WTC11 (cell line): ENCODE results near the gene C1orf167. TPM values are rescaled to one million over a fixed set of nuclear protein-coding genes. Genes with fewer than 3 reads are reported as not detected.
A peak's percentile ranks its signal among the peaks of the same experiment; 100 is the strongest.

Experiments
- ATAC-seq: fragments of 200-7000 bp; cut with Tn5 transposase; 2 replicates; pipeline ENCODE4 v1.10.0; 2021; ENCODE audit warnings: mild to moderate bottlenecking, moderate library complexity
- CTCF ChIA-PET: fragments of 300-600 bp; sonication (Branson Sonifier 250); formaldehyde crosslinking; loops from one replicate; lab custom pipeline; 2021; ENCODE audit warnings: antibody characterized with exemption; lab: Charles Lee
- POLR2A ChIA-PET: fragments of 350-600 bp; sonication (Branson Sonifier 250); formaldehyde crosslinking; loops from one replicate; lab custom pipeline; 2021; ENCODE audit warnings: antibody characterized with exemption; lab: Charles Lee
- DNase-seq: peaks from one replicate; pipeline ENCODE4 v3.0.0; 2021; ENCODE audit warnings: low spot score
- H3K27ac Mint-ChIP-seq: 2 replicates; pipeline ENCODE4 v1.8.0; 2021; ENCODE audit warnings: mixed read lengths
- H3K27me3 Mint-ChIP-seq: 2 replicates; pipeline ENCODE4 v1.8.0; 2021; ENCODE audit warnings: low read depth, mild to moderate bottlenecking, moderate library complexity, mixed read lengths
- H3K36me3 Mint-ChIP-seq: 2 replicates; pipeline ENCODE4 v1.8.0; 2021; ENCODE audit warnings: mixed read lengths
- H3K4me1 Mint-ChIP-seq: 2 replicates; pipeline ENCODE4 v1.8.0; 2022; ENCODE audit warnings: mixed read lengths
- H3K4me3 Mint-ChIP-seq: 2 replicates; pipeline ENCODE4 v1.8.0; 2021; ENCODE audit warnings: mild to moderate bottlenecking, moderate library complexity, mixed read lengths
- H3K9me3 Mint-ChIP-seq: 2 replicates; pipeline ENCODE4 v1.8.0; 2021; ENCODE audit warnings: mixed read lengths
- ATF1 ChIP-seq: sonication (generic); formaldehyde crosslinking; IDR thresholded peaks from 2 replicates; pipeline ENCODE4 v1.8.1; 2023; ENCODE audit warnings: mild to moderate bottlenecking, moderate library complexity, missing genetic modification reagents
- ELF4 ChIP-seq: sonication (generic); formaldehyde crosslinking; IDR thresholded peaks from 2 replicates; pipeline ENCODE4 v1.8.1; 2022; ENCODE audit warnings: low read depth, mild to moderate bottlenecking, moderate library complexity, missing genetic modification reagents
- NR2C2 ChIP-seq: sonication (generic); formaldehyde crosslinking; IDR thresholded peaks from 2 replicates; pipeline ENCODE4 v1.8.0; 2022; ENCODE audit warnings: mild to moderate bottlenecking, missing genetic modification reagents
- PRRX2 ChIP-seq: fragments of 250-450 bp; sonication (Bioruptor Pico); IDR thresholded peaks from 2 replicates; pipeline ENCODE4 v1.8.0; 2021; ENCODE audit warnings: mild to moderate bottlenecking
- RELA ChIP-seq: sonication (generic); formaldehyde crosslinking; IDR thresholded peaks from 2 replicates; pipeline ENCODE4 v1.8.1; 2022; ENCODE audit warnings: missing genetic modification reagents, mild to moderate bottlenecking, borderline replicate concordance
- SMAD3 ChIP-seq: sonication (generic); formaldehyde crosslinking; IDR thresholded peaks from 2 replicates; pipeline ENCODE4 v1.8.0; 2022; ENCODE audit warnings: missing genetic modification reagents, mild to moderate bottlenecking, borderline replicate concordance
- TEAD4 ChIP-seq: sonication (generic); formaldehyde crosslinking; IDR thresholded peaks from 2 replicates; pipeline ENCODE4 v1.8.0; 2022; ENCODE audit warnings: mild to moderate bottlenecking, missing genetic modification reagents
- ZNF121 ChIP-seq: sonication (generic); formaldehyde crosslinking; IDR thresholded peaks from 2 replicates; pipeline ENCODE4 v1.8.0; 2023; ENCODE audit warnings: missing genetic modification reagents
- ZNF317 ChIP-seq: sonication (generic); formaldehyde crosslinking; IDR thresholded peaks from 2 replicates; pipeline ENCODE4 v1.8.1; 2023; ENCODE audit warnings: low read depth, mild to moderate bottlenecking, moderate library complexity, missing genetic modification reagents, borderline replicate concordance
- ZNF671 ChIP-seq: fragments of 250-450 bp; sonication (Bioruptor Pico); IDR thresholded peaks from 2 replicates; pipeline ENCODE4 v1.8.0; 2021; ENCODE audit warnings: mild to moderate bottlenecking
- total RNA-seq: library from RNA; stranded (reverse); gene quantifications from 3 replicates; pipeline ENCODE4 v1.2.3, GENCODE V29; 2021
- TF ChIP-seq, protein P1 (sequence below): sonication (generic); formaldehyde crosslinking; IDR thresholded peaks from 2 replicates; pipeline ENCODE4 v1.8.1; 2023; ENCODE audit warnings: mild to moderate bottlenecking, missing genetic modification reagents, moderate library complexity
- TF ChIP-seq, protein P2 (sequence below): sonication (generic); formaldehyde crosslinking; IDR thresholded peaks from 2 replicates; pipeline ENCODE4 v1.8.1; 2023; ENCODE audit warnings: mild to moderate bottlenecking, missing genetic modification reagents, moderate library complexity
- TF ChIP-seq, protein P3 (sequence below): sonication (generic); formaldehyde crosslinking; conservative IDR thresholded peaks from 2 replicates; pipeline ENCODE4 v1.8.1; 2022; ENCODE audit warnings: mild to moderate bottlenecking, missing genetic modification reagents
- TF ChIP-seq, protein P4 (sequence below): sonication (generic); formaldehyde crosslinking; IDR thresholded peaks from 2 replicates; pipeline ENCODE4 v1.8.1; 2022; ENCODE audit warnings: mild to moderate bottlenecking, missing genetic modification reagents, moderate library complexity, borderline replicate concordance
- TF ChIP-seq, protein P5 (sequence below): sonication (generic); formaldehyde crosslinking; IDR thresholded peaks from 2 replicates; pipeline ENCODE4 v1.8.0; 2022; ENCODE audit warnings: missing genetic modification reagents
- TF ChIP-seq, protein P6 (sequence below): fragments of 250-450 bp; sonication (Bioruptor Pico); IDR thresholded peaks from 2 replicates; pipeline ENCODE4 v1.9.0; 2021; ENCODE audit warnings: mild to moderate bottlenecking

The C1orf167 gene
- total RNA-seq, 1 experiment from 2014 or later = 1.2 TPM

DNA sequence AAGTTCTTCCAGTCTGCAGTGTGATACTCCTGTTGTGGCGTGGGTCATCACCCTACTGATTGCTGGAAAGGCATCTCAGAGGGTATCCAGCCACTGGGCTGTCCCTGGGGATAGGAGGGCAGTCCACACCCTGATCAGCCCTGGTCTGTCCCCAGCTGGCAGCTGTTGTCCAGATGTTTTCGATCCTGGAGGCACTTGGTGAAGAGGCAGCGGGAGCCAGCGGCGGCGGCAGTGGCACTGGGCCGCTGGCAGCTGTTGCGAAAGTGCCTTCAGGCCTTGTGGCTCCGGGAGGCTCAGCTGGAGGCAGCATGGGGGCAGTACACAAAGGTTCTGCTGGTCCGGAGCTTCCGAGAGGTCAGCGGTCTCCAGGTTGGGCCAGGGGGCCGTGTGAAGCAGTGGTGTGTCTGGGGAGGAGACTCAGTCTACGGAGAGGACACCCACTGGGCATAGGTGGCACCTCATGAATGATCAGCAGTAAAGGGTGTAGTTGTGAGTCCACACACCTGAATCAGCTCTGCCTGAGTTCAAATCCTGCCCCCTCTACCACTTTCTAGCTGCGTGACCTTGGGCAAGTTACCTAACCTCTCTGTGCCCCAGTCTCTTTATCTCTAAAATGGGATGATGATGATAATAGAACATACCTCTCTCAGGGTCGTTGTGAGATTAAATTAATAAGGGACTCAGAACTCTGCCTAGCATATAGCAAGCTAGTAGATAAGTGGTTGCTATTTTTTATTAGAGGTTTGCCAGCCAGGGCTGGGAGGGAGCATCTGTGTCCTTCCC, 6.1 kb downstream of the C1orf167 start:
- Mint-ChIP-seq H3K36me3 (no peaks in the 10 kb centered on the region), H3K9me3 (no peaks in the 10 kb centered on the region), H3K4me3 (no peak overlapping the region), H3K27me3 (peaks cover 5% of the 10 kb centered on the region), H3K4me1 (peaks cover 3% of the 10 kb centered on the region; the same call in 1 of the 2 replicates), H3K27ac (no peak overlapping the region)
- POLR2A ChIA-PET = no interaction called here
- no peak for ATAC-seq
- CTCF ChIA-PET = interaction anchor here (0.7 to 1.1 kb wide), 3 partner anchors 17 to 104 kb away, joined by 3 to 4 read pairs (median 3); partner anchors contain the start of gene FBXO6
- DNase-seq = no peak
- no peak for TF ChIP-seq NR2C2
- TF ChIP-seq SMAD3 (CRISPR knock-in tag) = no peak
- TF ChIP-seq ATF1 (CRISPR knock-in tag) = no peak
- TF ChIP-seq ZNF671 = no peak
- TF ChIP-seq, protein P1, sequence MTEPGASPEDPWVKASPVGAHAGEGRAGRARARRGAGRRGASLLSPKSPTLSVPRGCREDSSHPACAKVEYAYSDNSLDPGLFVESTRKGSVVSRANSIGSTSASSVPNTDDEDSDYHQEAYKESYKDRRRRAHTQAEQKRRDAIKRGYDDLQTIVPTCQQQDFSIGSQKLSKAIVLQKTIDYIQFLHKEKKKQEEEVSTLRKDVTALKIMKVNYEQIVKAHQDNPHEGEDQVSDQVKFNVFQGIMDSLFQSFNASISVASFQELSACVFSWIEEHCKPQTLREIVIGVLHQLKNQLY (CRISPR knock-in tag) = no peak

DNA sequence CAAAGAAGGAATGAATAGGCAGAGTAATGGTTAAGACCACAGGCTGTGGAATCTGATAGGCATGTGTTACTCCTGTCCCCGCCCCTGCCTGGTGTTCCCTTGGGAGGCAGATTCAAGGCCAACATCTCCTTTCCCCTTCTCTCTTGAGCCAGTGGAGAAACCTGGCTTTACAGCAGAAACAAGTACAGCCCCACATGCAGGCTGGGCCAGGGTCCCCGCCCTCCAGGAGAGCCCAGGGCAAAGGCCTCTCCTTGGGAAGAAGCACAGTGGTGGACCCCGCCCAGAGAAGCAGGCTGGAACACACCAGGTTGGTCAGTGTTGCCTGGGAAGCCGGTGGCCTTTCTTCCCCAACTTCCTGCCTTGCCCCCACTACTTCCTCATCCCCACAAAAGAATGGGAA, 6.8 kb downstream of the C1orf167 start:
- Mint-ChIP-seq H3K27ac (no peak overlapping the region), H3K36me3 (no peaks in the 10 kb centered on the region), H3K4me1 (peaks cover 3% of the 10 kb centered on the region; the same call in 1 of the 2 replicates), H3K27me3 (no peaks in the 10 kb centered on the region; the same call in 1 of the 2 replicates), H3K9me3 (no peaks in the 10 kb centered on the region), H3K4me3 (no peak overlapping the region)
- DNase-seq = no peak
- ChIA-PET POLR2A (no interaction called here), CTCF (interaction anchor here (0.7 to 1.0 kb wide), 2 partner anchors 16 to 105 kb away, joined by 3 to 4 read pairs; partner anchors contain the start of gene FBXO6)
- ATAC-seq = peak; percentile 43
- TF ChIP-seq ZNF317 (CRISPR knock-in tag) (no peak), PRRX2 (CRISPR knock-in tag) (no peak)
- TF ChIP-seq, protein P2, sequence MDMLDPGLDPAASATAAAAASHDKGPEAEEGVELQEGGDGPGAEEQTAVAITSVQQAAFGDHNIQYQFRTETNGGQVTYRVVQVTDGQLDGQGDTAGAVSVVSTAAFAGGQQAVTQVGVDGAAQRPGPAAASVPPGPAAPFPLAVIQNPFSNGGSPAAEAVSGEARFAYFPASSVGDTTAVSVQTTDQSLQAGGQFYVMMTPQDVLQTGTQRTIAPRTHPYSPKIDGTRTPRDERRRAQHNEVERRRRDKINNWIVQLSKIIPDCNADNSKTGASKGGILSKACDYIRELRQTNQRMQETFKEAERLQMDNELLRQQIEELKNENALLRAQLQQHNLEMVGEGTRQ (CRISPR knock-in tag) = no peak

DNA sequence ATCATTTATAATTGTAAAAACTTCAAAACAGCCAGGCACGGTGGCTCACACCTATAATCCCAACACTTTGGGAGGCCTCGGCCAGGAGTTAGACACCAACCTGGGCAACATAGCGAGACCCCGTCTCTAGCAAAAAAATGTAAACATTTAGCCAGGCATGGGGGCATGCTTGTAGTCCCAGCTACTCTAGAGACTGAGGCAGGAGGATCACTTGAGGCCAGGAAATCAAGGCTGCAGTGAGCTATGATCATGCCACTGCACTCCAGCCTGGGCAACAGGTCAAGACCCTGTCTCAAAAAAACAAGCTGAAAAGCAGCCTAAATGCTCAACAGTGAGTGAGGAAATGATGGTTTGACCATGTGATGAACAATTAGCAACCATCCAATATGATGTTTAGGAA, 7.3 kb downstream of the C1orf167 start:
- no peaks in the 10 kb centered on the region for H3K27me3 Mint-ChIP-seq
- peak; percentile 34; the same call in 1 of the 2 replicates for TF ChIP-seq ZNF121 (CRISPR knock-in tag)
- TF ChIP-seq, protein P3, sequence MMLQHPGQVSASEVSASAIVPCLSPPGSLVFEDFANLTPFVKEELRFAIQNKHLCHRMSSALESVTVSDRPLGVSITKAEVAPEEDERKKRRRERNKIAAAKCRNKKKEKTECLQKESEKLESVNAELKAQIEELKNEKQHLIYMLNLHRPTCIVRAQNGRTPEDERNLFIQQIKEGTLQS (CRISPR knock-in tag) = no peak
- DNase-seq = no peak
- ChIA-PET CTCF (interaction anchor here (0.9 kb wide), 1 partner anchor 16 kb away, joined by 6 read pairs; no protein-coding TSS in a partner anchor), POLR2A (no interaction called here)
- no peaks in the 10 kb centered on the region for H3K9me3 Mint-ChIP-seq
- H3K27ac Mint-ChIP-seq = no peak overlapping the region
- peaks cover 3% of the 10 kb centered on the region; the same call in 1 of the 2 replicates for H3K4me1 Mint-ChIP-seq
- no peak for ATAC-seq
- no peak overlapping the region for H3K4me3 Mint-ChIP-seq
- H3K36me3 Mint-ChIP-seq = no peaks in the 10 kb centered on the region

DNA sequence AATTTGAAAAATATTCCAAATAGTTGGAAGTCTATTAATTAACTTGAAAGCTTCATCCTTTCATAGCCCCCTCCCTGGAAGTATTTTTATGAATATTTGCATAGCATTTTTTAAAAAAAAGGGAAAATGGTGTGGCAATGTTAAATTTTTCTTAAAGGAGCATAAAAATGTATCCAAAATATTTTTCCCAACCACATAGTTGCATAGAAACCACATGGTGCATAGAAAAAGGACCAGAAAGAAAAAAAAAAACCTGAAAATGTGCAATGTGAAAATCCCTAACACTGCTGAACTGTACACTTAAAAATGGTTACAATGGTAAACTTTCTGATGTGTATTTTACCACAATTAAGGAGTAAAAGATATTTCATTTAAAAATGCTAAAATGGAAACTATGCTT, 8.0 kb downstream of the C1orf167 start:
- CTCF ChIA-PET = interaction anchor here (0.9 kb wide), 1 partner anchor 15 kb away, joined by 6 read pairs; no protein-coding TSS in a partner anchor
- POLR2A ChIA-PET = no interaction called here
- Mint-ChIP-seq H3K4me1 (peaks cover 3% of the 10 kb centered on the region; the same call in 1 of the 2 replicates), H3K36me3 (no peaks in the 10 kb centered on the region), H3K9me3 (no peaks in the 10 kb centered on the region), H3K4me3 (no peak overlapping the region), H3K27ac (no peak overlapping the region), H3K27me3 (no peaks in the 10 kb centered on the region)
- no peak for DNase-seq
- ATAC-seq = no peak
- TF ChIP-seq, protein P4, sequence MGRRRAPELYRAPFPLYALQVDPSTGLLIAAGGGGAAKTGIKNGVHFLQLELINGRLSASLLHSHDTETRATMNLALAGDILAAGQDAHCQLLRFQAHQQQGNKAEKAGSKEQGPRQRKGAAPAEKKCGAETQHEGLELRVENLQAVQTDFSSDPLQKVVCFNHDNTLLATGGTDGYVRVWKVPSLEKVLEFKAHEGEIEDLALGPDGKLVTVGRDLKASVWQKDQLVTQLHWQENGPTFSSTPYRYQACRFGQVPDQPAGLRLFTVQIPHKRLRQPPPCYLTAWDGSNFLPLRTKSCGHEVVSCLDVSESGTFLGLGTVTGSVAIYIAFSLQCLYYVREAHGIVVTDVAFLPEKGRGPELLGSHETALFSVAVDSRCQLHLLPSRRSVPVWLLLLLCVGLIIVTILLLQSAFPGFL (CRISPR knock-in tag) = no peak
- TF ChIP-seq TEAD4 (no peak), RELA (CRISPR knock-in tag) (no peak), ELF4 (CRISPR knock-in tag) (no peak)
- TF ChIP-seq, protein P5, sequence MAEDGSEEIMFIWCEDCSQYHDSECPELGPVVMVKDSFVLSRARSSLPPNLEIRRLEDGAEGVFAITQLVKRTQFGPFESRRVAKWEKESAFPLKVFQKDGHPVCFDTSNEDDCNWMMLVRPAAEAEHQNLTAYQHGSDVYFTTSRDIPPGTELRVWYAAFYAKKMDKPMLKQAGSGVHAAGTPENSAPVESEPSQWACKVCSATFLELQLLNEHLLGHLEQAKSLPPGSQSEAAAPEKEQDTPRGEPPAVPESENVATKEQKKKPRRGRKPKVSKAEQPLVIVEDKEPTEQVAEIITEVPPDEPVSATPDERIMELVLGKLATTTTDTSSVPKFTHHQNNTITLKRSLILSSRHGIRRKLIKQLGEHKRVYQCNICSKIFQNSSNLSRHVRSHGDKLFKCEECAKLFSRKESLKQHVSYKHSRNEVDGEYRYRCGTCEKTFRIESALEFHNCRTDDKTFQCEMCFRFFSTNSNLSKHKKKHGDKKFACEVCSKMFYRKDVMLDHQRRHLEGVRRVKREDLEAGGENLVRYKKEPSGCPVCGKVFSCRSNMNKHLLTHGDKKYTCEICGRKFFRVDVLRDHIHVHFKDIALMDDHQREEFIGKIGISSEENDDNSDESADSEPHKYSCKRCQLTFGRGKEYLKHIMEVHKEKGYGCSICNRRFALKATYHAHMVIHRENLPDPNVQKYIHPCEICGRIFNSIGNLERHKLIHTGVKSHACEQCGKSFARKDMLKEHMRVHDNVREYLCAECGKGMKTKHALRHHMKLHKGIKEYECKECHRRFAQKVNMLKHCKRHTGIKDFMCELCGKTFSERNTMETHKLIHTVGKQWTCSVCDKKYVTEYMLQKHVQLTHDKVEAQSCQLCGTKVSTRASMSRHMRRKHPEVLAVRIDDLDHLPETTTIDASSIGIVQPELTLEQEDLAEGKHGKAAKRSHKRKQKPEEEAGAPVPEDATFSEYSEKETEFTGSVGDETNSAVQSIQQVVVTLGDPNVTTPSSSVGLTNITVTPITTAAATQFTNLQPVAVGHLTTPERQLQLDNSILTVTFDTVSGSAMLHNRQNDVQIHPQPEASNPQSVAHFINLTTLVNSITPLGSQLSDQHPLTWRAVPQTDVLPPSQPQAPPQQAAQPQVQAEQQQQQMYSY = no peak
- TF ChIP-seq, protein P6, sequence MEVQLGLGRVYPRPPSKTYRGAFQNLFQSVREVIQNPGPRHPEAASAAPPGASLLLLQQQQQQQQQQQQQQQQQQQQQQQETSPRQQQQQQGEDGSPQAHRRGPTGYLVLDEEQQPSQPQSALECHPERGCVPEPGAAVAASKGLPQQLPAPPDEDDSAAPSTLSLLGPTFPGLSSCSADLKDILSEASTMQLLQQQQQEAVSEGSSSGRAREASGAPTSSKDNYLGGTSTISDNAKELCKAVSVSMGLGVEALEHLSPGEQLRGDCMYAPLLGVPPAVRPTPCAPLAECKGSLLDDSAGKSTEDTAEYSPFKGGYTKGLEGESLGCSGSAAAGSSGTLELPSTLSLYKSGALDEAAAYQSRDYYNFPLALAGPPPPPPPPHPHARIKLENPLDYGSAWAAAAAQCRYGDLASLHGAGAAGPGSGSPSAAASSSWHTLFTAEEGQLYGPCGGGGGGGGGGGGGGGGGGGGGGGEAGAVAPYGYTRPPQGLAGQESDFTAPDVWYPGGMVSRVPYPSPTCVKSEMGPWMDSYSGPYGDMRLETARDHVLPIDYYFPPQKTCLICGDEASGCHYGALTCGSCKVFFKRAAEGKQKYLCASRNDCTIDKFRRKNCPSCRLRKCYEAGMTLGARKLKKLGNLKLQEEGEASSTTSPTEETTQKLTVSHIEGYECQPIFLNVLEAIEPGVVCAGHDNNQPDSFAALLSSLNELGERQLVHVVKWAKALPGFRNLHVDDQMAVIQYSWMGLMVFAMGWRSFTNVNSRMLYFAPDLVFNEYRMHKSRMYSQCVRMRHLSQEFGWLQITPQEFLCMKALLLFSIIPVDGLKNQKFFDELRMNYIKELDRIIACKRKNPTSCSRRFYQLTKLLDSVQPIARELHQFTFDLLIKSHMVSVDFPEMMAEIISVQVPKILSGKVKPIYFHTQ (CRISPR knock-in tag) = no peak
